ENCODE data around the gene OR2M3. TPM values are rescaled to one million over a fixed set of nuclear protein-coding genes. Genes with fewer than 3 reads are reported as not detected.

Gene OR2M3
- total RNA-seq (not detected), polyA plus RNA-seq (not detected)

- H3K27ac ChIP-seq (ENCODE audit: low read depth) = no peak within 1 kb of the TSS
- WGBS = 55% methylated on average over 4 of the region's 4 CpGs
- no peaks in the 10 kb centered on the region for H3K36me3 ChIP-seq (ENCODE audit: insufficient read depth)
- no peak within 1 kb of the TSS for H3K4me3 ChIP-seq (ENCODE audit: low read depth, low read length)
- no peaks in the 10 kb centered on the region for H3K4me1 ChIP-seq (ENCODE audit: insufficient read depth)
- DNase-seq (ENCODE audit: extremely low spot score) = no peak
Observed at GRCh38 chr1:248196965-248197364, at the start of gene OR2M3. OR2M3 (plus strand) TSS chr1:248197265; CDS start chr1:248203068, 5,803 bp downstream.

- no peaks in the 10 kb centered on the region for H3K4me1 ChIP-seq (ENCODE audit: insufficient read depth)
- WGBS = 85% methylated on average over 6 of the region's 6 CpGs
- H3K36me3 ChIP-seq (ENCODE audit: insufficient read depth) = no peaks in the 10 kb centered on the region
- no peak overlapping the region for H3K27ac ChIP-seq (ENCODE audit: low read depth)
- no peak overlapping the region for H3K4me3 ChIP-seq (ENCODE audit: low read depth, low read length)
- no peak for DNase-seq (ENCODE audit: extremely low spot score)
Observed at GRCh38 chr1:248152056-248152827, 44.8 kb upstream of the OR2M3 start.

- no peaks in the 10 kb centered on the region for H3K36me3 ChIP-seq (ENCODE audit: insufficient read depth)
- WGBS = 33% methylated on average over 1 of the region's 1 CpG
- no peak overlapping the region for H3K4me3 ChIP-seq (ENCODE audit: low read depth, low read length)
- H3K4me1 ChIP-seq (ENCODE audit: insufficient read depth) = no peaks in the 10 kb centered on the region
- H3K27ac ChIP-seq (ENCODE audit: low read depth) = no peak overlapping the region
- DNase-seq (ENCODE audit: extremely low spot score) = no peak
Observed at GRCh38 chr1:248155927-248156326, 41.1 kb upstream of the OR2M3 start.

GRCh38 chr1:248158758-248159157 is 38.3 kb upstream of the OR2M3 start:
- no peaks in the 10 kb centered on the region for H3K36me3 ChIP-seq (ENCODE audit: insufficient read depth)
- 91% methylated on average over 4 of the region's 4 CpGs for WGBS
- DNase-seq (ENCODE audit: extremely low spot score) = no peak
- no peaks in the 10 kb centered on the region for H3K4me1 ChIP-seq (ENCODE audit: insufficient read depth)
- no peak overlapping the region for H3K4me3 ChIP-seq (ENCODE audit: low read depth, low read length)
- H3K27ac ChIP-seq (ENCODE audit: low read depth) = no peak overlapping the region

- DNase-seq (ENCODE audit: extremely low spot score) = no peak
- H3K4me3 ChIP-seq (ENCODE audit: low read depth, low read length) = no peak overlapping the region
- WGBS = 83% methylated on average over 12 of the region's 12 CpGs
- no peaks in the 10 kb centered on the region for H3K4me1 ChIP-seq (ENCODE audit: insufficient read depth)
- H3K36me3 ChIP-seq (ENCODE audit: insufficient read depth) = no peaks in the 10 kb centered on the region
- H3K27ac ChIP-seq (ENCODE audit: low read depth) = no peak overlapping the region
Observed at GRCh38 chr1:248164031-248164430, 33.0 kb upstream of the OR2M3 start.

GRCh38 chr1:248165186-248165585 is 31.9 kb upstream of the OR2M3 start:
- DNase-seq (ENCODE audit: extremely low spot score) = no peak
- Histone ChIP-seq H3K4me1 (ENCODE audit: insufficient read depth) (no peaks in the 10 kb centered on the region), H3K36me3 (ENCODE audit: insufficient read depth) (no peaks in the 10 kb centered on the region), H3K27ac (ENCODE audit: low read depth) (no peak overlapping the region), H3K4me3 (ENCODE audit: low read depth, low read length) (no peak overlapping the region)
- WGBS = 92% methylated on average over 14 of the region's 14 CpGs

GRCh38 chr1:248174521-248174920 is 22.5 kb upstream of the OR2M3 start, which contains the start of gene OR2M2:
OR2M2 (plus strand) TSS chr1:248174821; CDS start chr1:248179986, 5,165 bp downstream.
- no peak for DNase-seq (ENCODE audit: extremely low spot score)
- Histone ChIP-seq H3K27ac (ENCODE audit: low read depth) (no peak within 1 kb of the TSS), H3K4me3 (ENCODE audit: low read depth, low read length) (no peak within 1 kb of the TSS), H3K36me3 (ENCODE audit: insufficient read depth) (no peaks in the 10 kb centered on the region), H3K4me1 (ENCODE audit: insufficient read depth) (no peaks in the 10 kb centered on the region)

GRCh38 chr1:248183996-248184395 is 13.1 kb upstream of the OR2M3 start:
- H3K27ac ChIP-seq (ENCODE audit: low read depth) = no peak overlapping the region
- H3K36me3 ChIP-seq (ENCODE audit: insufficient read depth) = no peaks in the 10 kb centered on the region
- H3K4me3 ChIP-seq (ENCODE audit: low read depth, low read length) = no peak overlapping the region
- DNase-seq (ENCODE audit: extremely low spot score) = no peak
- WGBS = 63% methylated on average over 7 of the region's 7 CpGs
- no peaks in the 10 kb centered on the region for H3K4me1 ChIP-seq (ENCODE audit: insufficient read depth)

GRCh38 chr1:248187363-248187762 is 9.7 kb upstream of the OR2M3 start:
- H3K27ac ChIP-seq (ENCODE audit: low read depth) = no peak overlapping the region
- 69% methylated on average over 3 of the region's 3 CpGs for WGBS
- no peaks in the 10 kb centered on the region for H3K36me3 ChIP-seq (ENCODE audit: insufficient read depth)
- H3K4me3 ChIP-seq (ENCODE audit: low read depth, low read length) = no peak overlapping the region
- no peak for DNase-seq (ENCODE audit: extremely low spot score)
- H3K4me1 ChIP-seq (ENCODE audit: insufficient read depth) = no peaks in the 10 kb centered on the region

GRCh38 chr1:248189026-248189425 is 8.0 kb upstream of the OR2M3 start:
- WGBS = 42% methylated on average over 11 of the region's 11 CpGs
- Histone ChIP-seq H3K4me1 (ENCODE audit: insufficient read depth) (no peaks in the 10 kb centered on the region), H3K36me3 (ENCODE audit: insufficient read depth) (no peaks in the 10 kb centered on the region), H3K4me3 (ENCODE audit: low read depth, low read length) (no peak overlapping the region), H3K27ac (ENCODE audit: low read depth) (no peak overlapping the region)
- no peak for DNase-seq (ENCODE audit: extremely low spot score)

GRCh38 chr1:248194117-248194516 is 2.9 kb upstream of the OR2M3 start:
- H3K4me3 ChIP-seq (ENCODE audit: low read depth, low read length) = no peak overlapping the region
- no peak overlapping the region for H3K27ac ChIP-seq (ENCODE audit: low read depth)
- 60% methylated on average over 1 of the region's 1 CpG for WGBS
- H3K4me1 ChIP-seq (ENCODE audit: insufficient read depth) = no peaks in the 10 kb centered on the region
- no peaks in the 10 kb centered on the region for H3K36me3 ChIP-seq (ENCODE audit: insufficient read depth)
- no peak for DNase-seq (ENCODE audit: extremely low spot score)

- H3K27ac ChIP-seq (ENCODE audit: low read depth) = no peak overlapping the region
- WGBS = 96% methylated on average over 1 of the region's 1 CpG
- H3K36me3 ChIP-seq (ENCODE audit: insufficient read depth) = no peaks in the 10 kb centered on the region
- no peak overlapping the region for H3K4me3 ChIP-seq (ENCODE audit: low read depth, low read length)
- H3K4me1 ChIP-seq (ENCODE audit: insufficient read depth) = no peaks in the 10 kb centered on the region
- no peak for DNase-seq (ENCODE audit: extremely low spot score)
Observed at GRCh38 chr1:248215880-248216279, 18.8 kb downstream of the OR2M3 start.

GRCh38 chr1:248225537-248225936 is 28.5 kb downstream of the OR2M3 start:
- Histone ChIP-seq H3K4me3 (ENCODE audit: low read depth, low read length) (no peak overlapping the region), H3K36me3 (ENCODE audit: insufficient read depth) (no peaks in the 10 kb centered on the region), H3K4me1 (ENCODE audit: insufficient read depth) (no peaks in the 10 kb centered on the region), H3K27ac (ENCODE audit: low read depth) (no peak overlapping the region)
- 77% methylated on average over 1 of the region's 1 CpG for WGBS
- no peak for DNase-seq (ENCODE audit: extremely low spot score)

- no peak for DNase-seq (ENCODE audit: extremely low spot score)
- Histone ChIP-seq H3K36me3 (ENCODE audit: insufficient read depth) (no peaks in the 10 kb centered on the region), H3K4me1 (ENCODE audit: insufficient read depth) (no peaks in the 10 kb centered on the region), H3K27ac (ENCODE audit: low read depth) (no peak overlapping the region), H3K4me3 (ENCODE audit: low read depth, low read length) (no peak overlapping the region)
- WGBS = 60% methylated on average over 6 of the region's 6 CpGs
Observed at GRCh38 chr1:248229360-248229908, 32.4 kb downstream of the OR2M3 start.
